NB4 (cell line): ENCODE results near the gene ACER3.

ENCODE experiments used
- DNase-seq: peaks from one replicate; pipeline ENCODE4 v3.0.0; 2010; ENCODE audit warnings: low read depth
- H3K4me3 ChIP-seq: one replicate; pipeline ENCODE4 v1.5.1; 2011; ENCODE audit warnings: mild to moderate bottlenecking, low read depth, low read length, moderate library complexity
- CTCF ChIP-seq: IDR thresholded peaks from one replicate; pipeline ENCODE4 v1.5.1; 2012; ENCODE audit warnings: low read depth, low read length
- MAX ChIP-seq: IDR thresholded peaks from 2 replicates; pipeline ENCODE4 v1.6.1; 2011; ENCODE audit warnings: low read depth, low read length
- MYC ChIP-seq: IDR thresholded peaks from 2 replicates; pipeline ENCODE4 v1.6.1; 2011; ENCODE audit warnings: low read depth, low read length
- POLR2A ChIP-seq: IDR thresholded peaks from 2 replicates; pipeline ENCODE4 v1.6.1; 2011; ENCODE audit warnings: mild to moderate bottlenecking; ENCODE audit not compliant: insufficient read length; ENCODE audit errors: extremely low read depth

ACER3 gene

GRCh38 chr11:77075425-77075905 is 214.7 kb downstream of the ACER3 start:
- no peak for DNase-seq
- TF ChIP-seq POLR2A (no peak), MAX (no peak), CTCF (no peak), MYC (no peak)
- H3K4me3 ChIP-seq = no peak overlapping the region
